PC-3 (cell line): ENCODE results near the gene ZMYM4. TPM values are rescaled to one million over a fixed set of nuclear protein-coding genes. Genes with fewer than 3 reads are reported as not detected.
A peak's percentile ranks its signal among the peaks of the same experiment; 100 is the strongest.

ENCODE experiments used
- ATAC-seq: fragments of 200-7000 bp; cut with Tn5 transposase; 2 replicates; pipeline ENCODE4 v1.9.1; 2020; ENCODE audit warnings: mild to moderate bottlenecking, moderate library complexity
- BruUV-seq: library from RNA; stranded (reverse); fragments of 400-500 nt; replicated peaks from 2 replicates; lab custom pipeline; 2021; lab: Mats Ljungman, UMichigan
- CTCF ChIA-PET: fragments of 300-600 bp; sonication (Branson Sonifier 250); formaldehyde crosslinking; loops from one replicate; lab custom pipeline; 2022; ENCODE audit warnings: antibody characterized with exemption; lab: Charles Lee
- POLR2A ChIA-PET: fragments of 300-600 bp; sonication (Branson Sonifier 250); formaldehyde crosslinking; loops from one replicate; lab custom pipeline; 2022; ENCODE audit warnings: antibody characterized with exemption; ENCODE audit not compliant: unreplicated experiment; lab: Charles Lee
- DNase-seq: peaks from one replicate; pipeline ENCODE4 v3.0.0-alpha.2; 2015
- H2AFZ ChIP-seq: fragments of 300-600 bp; sonication (generic); 2 replicates; pipeline ENCODE4 v1.6.0; 2016; ENCODE audit warnings: antibody characterized with exemption, low read length
- H3F3A ChIP-seq: fragments of 300-600 bp; sonication (generic); one replicate; pipeline ENCODE4 v1.6.0; 2017; ENCODE audit warnings: antibody characterized with exemption, low read length, control low read depth, mild to moderate bottlenecking; ENCODE audit not compliant: unreplicated experiment
- H3K27ac ChIP-seq: fragments of 300-600 bp; sonication (generic); 2 replicates; pipeline ENCODE4 v1.5.1; 2016; ENCODE audit warnings: mild to moderate bottlenecking, low read length
- H3K27me3 ChIP-seq: fragments of 300-600 bp; sonication (generic); 2 replicates; pipeline ENCODE4 v1.6.1; 2016; ENCODE audit warnings: low read length, mixed read lengths
- H3K36me3 ChIP-seq: fragments of 300-600 bp; sonication (generic); 2 replicates; pipeline ENCODE4 v1.6.1; 2016; ENCODE audit warnings: low read depth, mixed run types, low read length, mixed read lengths
- H3K4me1 ChIP-seq: fragments of 300-600 bp; sonication (generic); 2 replicates; pipeline ENCODE4 v1.5.1; 2016; ENCODE audit warnings: low read length; ENCODE audit not compliant: insufficient read depth
- H3K4me2 ChIP-seq: fragments of 300-600 bp; sonication (generic); 2 replicates; pipeline ENCODE4 v1.6.0; 2016; ENCODE audit warnings: low read length
- H3K4me3 ChIP-seq: fragments of 300-600 bp; sonication (generic); 2 replicates; pipeline ENCODE4 v1.5.1; 2016; ENCODE audit warnings: mild to moderate bottlenecking, low read length, mixed read lengths
- H3K79me2 ChIP-seq: fragments of 300-600 bp; sonication (generic); 2 replicates; pipeline ENCODE4 v1.6.1; 2017; ENCODE audit warnings: low read length, mixed read lengths
- H3K9ac ChIP-seq: fragments of 300-600 bp; sonication (generic); 2 replicates; pipeline ENCODE4 v1.6.0; 2016; ENCODE audit warnings: mild to moderate bottlenecking, low read length
- H3K9me2 ChIP-seq: fragments of 300-600 bp; sonication (generic); replicated peaks from 2 replicates; pipeline ENCODE4 v1.6.1; 2016; ENCODE audit warnings: mixed run types, low read length, mixed read lengths
- H3K9me3 ChIP-seq: fragments of 300-600 bp; sonication (generic); 2 replicates; pipeline ENCODE4 v1.6.1; 2016; ENCODE audit warnings: low read length, mixed read lengths
- H4K20me1 ChIP-seq: fragments of 300-600 bp; sonication (generic); 2 replicates; pipeline ENCODE4 v1.6.1; 2016; ENCODE audit warnings: low read length, mixed read lengths
- EZH2 ChIP-seq: fragments of 300-600 bp; sonication (generic); IDR thresholded peaks from one replicate; pipeline ENCODE4 v1.6.1; 2017; ENCODE audit warnings: antibody characterized with exemption, mild to moderate bottlenecking, low read length; ENCODE audit not compliant: unreplicated experiment
- EZH2phosphoT487 ChIP-seq: fragments of 300-600 bp; sonication (generic); IDR thresholded peaks from 2 replicates; pipeline ENCODE4 v1.6.1; 2018; ENCODE audit warnings: mild to moderate bottlenecking, antibody characterized with exemption, low read length, borderline replicate concordance
- intact Hi-C: fragments of 100-400 bp; cut with micrococcal nuclease; formaldehyde crosslinking; loops from 2 replicates; pipeline ENCODE4 v1.9.0; 2023
- total RNA-seq: library from RNA; depleted of rRNA; stranded (reverse); fragments of >200 nt; gene quantifications from 2 replicates; pipeline ENCODE4 v1.2.3, GENCODE V29; 2014
- TF ChIP-seq, protein P1 (sequence below): fragments of 300-600 bp; sonication (generic); conservative IDR thresholded peaks from 2 replicates; pipeline ENCODE4 v1.5.1; 2017; ENCODE audit warnings: antibody characterized with exemption, low read depth, mild to moderate bottlenecking, low read length

Gene ZMYM4
- total RNA-seq, 1 experiment from 2014 or later = 28.5 TPM

DNA sequence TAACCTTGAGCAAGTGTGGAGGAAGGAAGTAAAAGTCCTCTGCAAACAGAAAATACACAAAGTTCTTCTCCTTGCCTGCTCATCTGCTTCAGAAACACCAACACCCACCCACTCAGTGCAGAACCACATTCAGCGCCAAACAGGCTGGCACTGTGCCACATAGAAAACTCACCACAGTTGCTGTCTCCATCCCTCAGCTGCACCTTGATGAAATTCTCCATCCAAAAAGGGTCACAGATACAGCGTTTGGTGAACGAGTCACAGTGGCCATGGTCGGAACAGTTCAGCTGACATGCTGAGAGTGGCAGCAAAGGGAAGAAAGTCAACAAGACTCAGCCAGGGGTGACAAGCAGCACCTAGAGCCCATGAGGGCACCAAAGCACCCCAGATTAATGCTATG, 174.2 kb downstream of the ZMYM4 start:
- Histone ChIP-seq H3K9me3 (no peaks in the 10 kb centered on the region), H4K20me1 (no peaks in the 10 kb centered on the region), H3K4me2 (no peak overlapping the region), H3K9ac (no peak overlapping the region), H3K36me3 (peaks cover 11% of the 10 kb centered on the region), H2AFZ (no peak overlapping the region), H3K9me2 (no peaks in the 10 kb centered on the region), H3K27me3 (no peaks in the 10 kb centered on the region), H3K4me3 (no peak overlapping the region), H3F3A (no peaks in the 10 kb centered on the region), H3K4me1 (peaks cover 22% of the 10 kb centered on the region), H3K27ac (no peak overlapping the region), H3K79me2 (no peaks in the 10 kb centered on the region)
- intact Hi-C loops = no loop called here
- TF ChIP-seq EZH2phosphoT487 (no peak), EZH2 (no peak)
- TF ChIP-seq, protein P1, sequence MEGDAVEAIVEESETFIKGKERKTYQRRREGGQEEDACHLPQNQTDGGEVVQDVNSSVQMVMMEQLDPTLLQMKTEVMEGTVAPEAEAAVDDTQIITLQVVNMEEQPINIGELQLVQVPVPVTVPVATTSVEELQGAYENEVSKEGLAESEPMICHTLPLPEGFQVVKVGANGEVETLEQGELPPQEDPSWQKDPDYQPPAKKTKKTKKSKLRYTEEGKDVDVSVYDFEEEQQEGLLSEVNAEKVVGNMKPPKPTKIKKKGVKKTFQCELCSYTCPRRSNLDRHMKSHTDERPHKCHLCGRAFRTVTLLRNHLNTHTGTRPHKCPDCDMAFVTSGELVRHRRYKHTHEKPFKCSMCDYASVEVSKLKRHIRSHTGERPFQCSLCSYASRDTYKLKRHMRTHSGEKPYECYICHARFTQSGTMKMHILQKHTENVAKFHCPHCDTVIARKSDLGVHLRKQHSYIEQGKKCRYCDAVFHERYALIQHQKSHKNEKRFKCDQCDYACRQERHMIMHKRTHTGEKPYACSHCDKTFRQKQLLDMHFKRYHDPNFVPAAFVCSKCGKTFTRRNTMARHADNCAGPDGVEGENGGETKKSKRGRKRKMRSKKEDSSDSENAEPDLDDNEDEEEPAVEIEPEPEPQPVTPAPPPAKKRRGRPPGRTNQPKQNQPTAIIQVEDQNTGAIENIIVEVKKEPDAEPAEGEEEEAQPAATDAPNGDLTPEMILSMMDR = no peak
- POLR2A ChIA-PET = no interaction called here
- CTCF ChIA-PET = no interaction called here
- no TSS peak for BruUV-seq
- DNase-seq (no peak), ATAC-seq (no peak)

DNA sequence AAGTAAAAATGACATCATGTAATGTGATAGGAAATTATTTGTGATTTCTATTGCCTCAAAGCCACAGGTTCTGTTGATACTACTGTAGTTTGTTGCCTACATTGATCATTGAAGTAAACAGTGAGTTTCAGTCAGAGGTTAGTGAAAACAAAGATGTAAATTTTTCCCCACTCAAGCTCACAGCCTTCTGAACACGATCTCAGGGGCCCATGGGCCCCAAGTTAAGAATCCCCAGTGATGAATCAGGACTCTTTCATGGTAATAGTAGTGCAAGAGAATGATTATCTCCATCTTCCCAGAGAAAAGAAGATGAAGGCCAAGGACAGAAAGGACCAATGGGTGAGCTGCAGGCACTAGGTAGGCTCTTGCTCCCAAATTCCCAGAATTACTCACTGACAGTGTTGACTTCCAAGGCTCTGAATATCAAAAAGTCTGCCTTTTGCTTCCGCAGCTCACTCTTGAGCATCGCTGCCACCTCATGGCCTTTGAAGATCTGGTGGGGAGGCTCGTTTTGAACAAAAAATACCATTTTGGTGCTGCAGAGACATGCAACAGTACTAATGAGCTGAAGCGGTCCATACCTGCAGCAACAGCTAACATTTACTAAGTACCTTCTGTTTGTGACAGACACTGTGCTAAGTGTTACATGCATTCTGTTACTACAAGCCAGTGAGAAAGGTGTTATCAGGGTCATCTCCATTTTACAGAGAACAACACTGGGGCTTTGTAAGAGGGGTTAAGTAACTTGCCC, 175.4 kb downstream of the ZMYM4 start:
- no peaks in the 10 kb centered on the region for H3K27me3 ChIP-seq
- H4K20me1 ChIP-seq = no peaks in the 10 kb centered on the region
- TF ChIP-seq EZH2phosphoT487 (no peak), EZH2 (no peak)
- TF ChIP-seq, protein P1 = peak; percentile 35; the same call in 1 of the 2 replicates
- H3K4me3 ChIP-seq = no peak overlapping the region
- no peak overlapping the region for H3K9ac ChIP-seq
- H2AFZ ChIP-seq = no peak overlapping the region
- BruUV-seq = no TSS peak
- ATAC-seq (no peak), DNase-seq (peak; percentile 14)
- peaks cover 31% of the 10 kb centered on the region for H3K4me1 ChIP-seq
- H3K27ac ChIP-seq = no peak overlapping the region
- intact Hi-C loops = no loop called here
- peaks cover 7% of the 10 kb centered on the region for H3F3A ChIP-seq
- no peaks in the 10 kb centered on the region for H3K79me2 ChIP-seq
- H3K4me2 ChIP-seq = no peak overlapping the region
- ChIA-PET CTCF (no interaction called here), POLR2A (no interaction called here)
- H3K9me3 ChIP-seq = no peaks in the 10 kb centered on the region
- peaks cover 13% of the 10 kb centered on the region for H3K36me3 ChIP-seq
- H3K9me2 ChIP-seq = no peaks in the 10 kb centered on the region

DNA sequence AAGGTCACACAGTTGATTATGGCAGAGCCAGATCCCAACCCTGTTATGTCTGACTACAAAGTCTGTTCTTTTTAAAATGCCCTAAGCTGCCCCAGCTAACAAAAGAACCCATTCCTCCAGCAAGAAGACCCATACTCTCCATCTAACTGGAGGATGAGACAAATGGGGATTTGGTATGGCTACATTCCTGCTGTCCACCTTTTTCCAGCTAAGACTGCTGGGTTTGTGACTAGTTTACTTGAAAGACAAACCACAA, 175.9 kb downstream of the ZMYM4 start:
- POLR2A ChIA-PET = no interaction called here
- CTCF ChIA-PET = no interaction called here

More for the DNA sequence above, 175.9 kb downstream of the ZMYM4 start:
- Histone ChIP-seq H3K36me3 (peaks cover 13% of the 10 kb centered on the region), H3K9ac (no peak overlapping the region), H3K27me3 (no peaks in the 10 kb centered on the region), H3K4me1 (peaks cover 29% of the 10 kb centered on the region), H3K9me3 (no peaks in the 10 kb centered on the region), H3K79me2 (no peaks in the 10 kb centered on the region), H2AFZ (no peak overlapping the region), H3K27ac (no peak overlapping the region), H3K9me2 (no peaks in the 10 kb centered on the region), H4K20me1 (no peaks in the 10 kb centered on the region), H3F3A (peaks cover 9% of the 10 kb centered on the region), H3K4me3 (no peak overlapping the region), H3K4me2 (no peak overlapping the region)
- no peak for DNase-seq
- ATAC-seq = no peak
- no TSS peak for BruUV-seq
- intact Hi-C loops = no loop called here
- no peak for TF ChIP-seq EZH2
- TF ChIP-seq EZH2phosphoT487 = no peak
- TF ChIP-seq, protein P1 = no peak
